HG03039 (cell line): ENCODE measurements around the gene ZNF512B.
"Not testable (repeated sequence)": the region's sequence is repeated elsewhere in the genome, so short reads cannot be mapped to it uniquely, and the experiment has no call there.

ENCODE experiments used
- ATAC-seq: cut with Tn5 transposase; IDR thresholded peaks from one replicate; pipeline ENCODE4 v1.9.1; 2021; ENCODE audit warnings: mild to moderate bottlenecking, moderate library complexity; ENCODE audit not compliant: unreplicated experiment

Gene ZNF512B

GRCh38 chr20:63963784-63964301, 5.9 kb downstream of the ZNF512B start:
- ATAC-seq, result no peak

- no peak for ATAC-seq
Observed at GRCh38 chr20:63963348-63963741, 6.4 kb downstream of the ZNF512B start.

GRCh38 chr20:63962426-63963347, 7.0 kb downstream of the ZNF512B start:
- ATAC-seq, result no peak

DNA sequence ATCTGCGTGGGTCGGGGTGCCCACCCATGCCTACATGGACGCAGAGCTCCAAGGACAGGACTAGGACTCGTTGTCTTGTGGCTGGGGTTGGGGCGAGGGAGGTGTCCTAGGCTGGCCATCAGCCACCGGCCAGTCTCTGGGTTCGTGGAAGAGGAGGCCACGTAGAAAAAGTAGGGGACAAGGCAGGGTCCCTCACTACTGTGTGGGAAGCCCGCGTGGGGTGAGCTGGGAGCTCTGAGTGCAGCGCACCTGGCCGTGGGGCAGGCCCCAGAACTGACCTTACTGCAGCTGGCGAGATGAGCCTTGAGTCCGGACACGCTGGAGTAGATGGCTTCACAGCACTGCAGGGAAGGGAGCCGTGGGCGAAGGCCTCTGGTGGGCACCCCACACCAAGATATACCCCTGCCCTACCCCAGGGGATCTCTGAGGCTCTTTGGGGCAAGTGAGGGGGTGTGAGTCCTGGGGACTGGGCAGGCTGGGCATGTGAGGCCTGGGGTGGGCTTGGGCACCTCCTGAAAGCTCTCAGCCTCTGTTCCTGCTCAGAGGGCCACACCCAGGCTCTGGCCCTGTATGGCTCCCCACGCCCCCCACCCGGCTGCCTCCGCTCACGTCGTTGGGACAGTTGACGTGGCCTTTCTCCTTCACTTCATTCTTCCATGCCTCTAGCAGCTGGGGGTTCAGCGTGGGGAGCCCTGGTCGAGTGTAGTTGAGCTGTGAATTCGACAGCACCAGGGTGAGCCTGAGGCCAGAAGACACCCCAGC, 7.9 kb downstream of the ZNF512B start:
- no peak for ATAC-seq

DNA sequence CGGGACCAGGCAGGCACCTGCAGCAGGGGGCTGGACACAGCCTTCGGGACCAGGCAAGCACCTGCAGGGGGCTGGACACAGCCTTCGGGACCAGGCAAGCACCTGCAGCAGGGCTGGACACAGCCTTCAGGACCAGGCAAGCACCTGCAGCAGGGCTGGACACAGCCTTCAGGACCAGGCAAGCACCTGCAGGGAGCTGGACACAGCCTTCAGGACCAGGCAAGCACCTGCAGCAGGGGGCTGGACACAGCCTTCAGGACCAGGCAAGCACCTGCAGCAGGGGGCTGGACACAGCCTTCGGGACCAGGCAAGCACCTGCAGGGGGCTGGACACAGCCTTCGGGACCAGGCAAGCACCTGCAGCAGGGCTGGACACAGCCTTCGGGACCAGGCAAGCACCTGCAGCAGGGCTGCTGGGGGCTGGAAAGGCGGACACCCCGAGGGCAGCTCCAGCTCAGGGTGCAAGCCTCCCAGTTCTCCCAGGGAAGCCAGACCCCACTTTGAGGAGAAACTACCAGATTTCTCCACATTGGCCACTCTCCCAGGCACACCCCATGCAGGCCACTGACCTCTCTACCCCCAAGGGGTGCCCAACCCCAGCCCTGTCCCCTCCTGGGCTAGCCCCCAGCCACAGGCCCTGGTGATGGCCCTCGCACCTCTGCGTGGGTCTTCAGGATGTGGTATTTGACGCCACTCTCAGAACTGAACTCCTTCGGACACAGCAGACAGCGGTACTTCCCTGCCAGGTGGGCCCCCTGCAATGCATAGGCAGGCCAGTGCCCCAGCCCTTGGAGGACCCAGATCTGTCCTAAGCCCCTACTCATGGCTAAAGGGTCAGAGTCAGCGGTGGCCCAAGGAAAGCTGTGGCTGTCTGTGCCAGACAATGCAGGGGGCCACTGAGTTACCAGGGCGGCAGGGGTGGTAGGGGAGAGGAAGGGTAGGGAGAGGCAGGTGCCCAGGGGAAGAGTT, 8.8 kb downstream of the ZNF512B start:
- ATAC-seq, result not testable (repeated sequence)

DNA sequence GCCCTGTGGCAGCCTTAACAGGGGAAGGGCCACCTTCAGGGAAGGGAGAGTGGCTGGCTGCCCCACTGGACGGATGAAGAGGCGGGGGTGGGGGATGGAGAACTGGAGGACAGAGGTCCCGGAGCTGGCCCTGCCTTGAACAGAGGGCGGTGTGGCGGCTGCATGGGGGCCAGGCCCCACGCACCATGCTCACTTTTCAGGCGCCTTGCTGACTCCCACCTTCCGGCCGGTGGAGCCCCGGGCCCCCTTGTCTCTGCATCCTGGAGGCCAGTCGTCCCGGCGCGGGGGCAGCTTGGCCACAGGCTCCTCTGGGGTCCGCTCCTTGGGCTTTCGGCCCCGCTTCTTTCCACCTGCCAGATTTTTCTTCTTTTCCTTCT, 10.0 kb downstream of the ZNF512B start:
- ATAC-seq, result no peak

- ATAC-seq, result no peak
Observed at GRCh38 chr20:63958964-63959698, 10.6 kb downstream of the ZNF512B start.

GRCh38 chr20:63958471-63958870, 11.3 kb downstream of the ZNF512B start:
- no peak for ATAC-seq

DNA sequence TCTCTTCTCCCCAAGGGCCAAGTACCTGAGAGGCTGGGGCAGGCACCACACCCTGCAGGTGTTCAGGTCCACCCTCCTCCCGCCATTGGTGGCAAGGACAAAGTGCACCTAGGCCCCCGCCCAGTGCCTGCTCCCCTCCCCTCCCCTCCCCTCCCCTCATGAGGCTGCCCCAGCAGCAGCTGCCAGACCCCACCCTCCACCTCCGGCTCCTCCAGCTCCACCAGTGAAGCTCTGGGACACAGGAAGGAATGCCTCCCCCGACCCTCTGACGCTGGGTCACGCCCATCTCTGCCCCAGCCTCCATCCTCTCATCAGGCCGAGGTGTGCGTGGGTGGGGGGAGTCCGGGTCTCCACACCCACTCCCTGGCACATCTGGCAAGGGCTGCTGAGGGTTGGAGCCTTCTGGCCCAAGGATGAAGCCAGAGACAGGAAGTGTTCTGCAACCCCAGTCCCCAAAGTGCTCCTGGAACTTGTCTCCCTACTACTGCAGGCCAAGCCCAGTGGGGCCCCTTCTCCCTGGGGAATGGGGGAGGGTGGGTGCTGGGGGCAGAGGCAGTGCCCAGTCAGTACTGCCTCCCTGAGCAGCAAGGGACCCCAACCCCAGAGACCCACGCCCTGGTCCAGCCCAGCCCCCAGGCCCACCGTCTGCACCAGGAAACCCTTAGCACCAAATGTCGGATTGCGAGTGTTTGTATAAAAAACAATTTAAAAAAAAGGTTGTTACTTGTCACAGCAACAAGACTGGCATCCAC, 11.9 kb downstream of the ZNF512B start:
- no peak for ATAC-seq

GRCh38 chr20:63957004-63957689, 12.6 kb downstream of the ZNF512B start:
- peak; percentile 23 for ATAC-seq

- peak; percentile 8 for ATAC-seq
Observed at GRCh38 chr20:63956664-63957003, 13.1 kb downstream of the ZNF512B start.

- ATAC-seq, result peak; percentile 57
Observed at GRCh38 chr20:63955827-63956663, 13.7 kb downstream of the ZNF512B start, which contains the start of gene UCKL1. Gene UCKL1 (minus strand): TSS chr20:63956416. CDS start chr20:63956372, 44 bp downstream.

DNA sequence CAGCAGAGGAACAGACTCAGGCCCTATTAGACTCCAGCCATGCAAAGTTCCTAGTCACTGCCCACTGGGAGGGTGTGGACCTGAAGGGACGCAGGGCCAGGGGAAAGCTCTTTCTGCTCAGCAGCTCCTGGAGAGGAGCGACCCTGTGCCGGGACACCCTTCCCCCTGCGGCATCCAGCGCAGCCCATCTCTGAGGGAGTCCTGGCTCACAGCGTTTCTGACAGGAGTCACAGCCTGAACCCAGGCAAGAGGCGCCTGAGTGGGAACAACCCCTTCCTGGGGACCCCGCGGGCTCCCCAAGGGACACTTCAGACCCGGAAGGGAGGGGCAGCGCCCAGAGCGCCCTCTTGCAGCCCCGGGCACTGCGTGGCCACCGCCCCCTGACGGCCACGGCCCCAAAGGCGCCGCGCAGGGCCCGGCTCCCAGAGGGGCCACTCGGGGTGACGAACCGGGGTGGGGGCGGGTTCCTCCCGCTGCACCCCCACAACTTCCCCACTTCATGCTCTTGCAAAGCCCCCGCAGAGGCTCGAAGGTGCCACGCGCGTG, 14.4 kb downstream of the ZNF512B start:
- ATAC-seq, result no peak

- no peak for ATAC-seq
Observed at GRCh38 chr20:63953764-63954429, 15.8 kb downstream of the ZNF512B start.

GRCh38 chr20:63952769-63953168, 17.0 kb downstream of the ZNF512B start:
- ATAC-seq, result no peak

GRCh38 chr20:63952210-63952535, 17.6 kb downstream of the ZNF512B start:
- ATAC-seq, result no peak
